ENCODE measurements around the gene TAF10.

TAF10 gene

GRCh38 chr11:6642957-6643356 lies 30.9 kb upstream of the TAF10 start:
- DNase-seq (ENCODE audit: insufficient read length, low spot score) = no peak
- no peak for FAIRE-seq
- no peak for TF ChIP-seq CTCF (IDR thresholded peaks at IDR 0.05; ENCODE audit: insufficient read depth, missing control alignments)

GRCh38 chr11:6640985-6641701 lies 29.1 kb upstream of the TAF10 start:
- FAIRE-seq (no peak), DNase-seq (ENCODE audit: insufficient read length, low spot score) (no peak)
- no peak for TF ChIP-seq CTCF (IDR thresholded peaks at IDR 0.05; ENCODE audit: insufficient read depth, missing control alignments)

GRCh38 chr11:6640036-6640984 lies 28.3 kb upstream of the TAF10 start:
- TF ChIP-seq CTCF (IDR thresholded peaks at IDR 0.05; ENCODE audit: insufficient read depth, missing control alignments) = no peak
- FAIRE-seq (no peak), DNase-seq (ENCODE audit: insufficient read length, low spot score) (no peak)

GRCh38 chr11:6638429-6638828 lies 26.4 kb upstream of the TAF10 start:
- DNase-seq (ENCODE audit: insufficient read length, low spot score) (no peak), FAIRE-seq (no peak)
- peak; percentile 55 for TF ChIP-seq CTCF (IDR thresholded peaks at IDR 0.05; ENCODE audit: insufficient read depth, missing control alignments)

- no peak for TF ChIP-seq CTCF (IDR thresholded peaks at IDR 0.05; ENCODE audit: insufficient read depth, missing control alignments)
- FAIRE-seq (no peak), DNase-seq (ENCODE audit: insufficient read length, low spot score) (no peak)
Measured at GRCh38 chr11:6637871-6638270, 25.9 kb upstream of the TAF10 start.

GRCh38 chr11:6636480-6636879 lies 24.5 kb upstream of the TAF10 start:
- DNase-seq (ENCODE audit: insufficient read length, low spot score) (no peak), FAIRE-seq (no peak)
- TF ChIP-seq CTCF (IDR thresholded peaks at IDR 0.05; ENCODE audit: insufficient read depth, missing control alignments) = no peak

Measured in D721Med (cell line).